Activated naive CD8-positive, alpha-beta T cell treated with anti-CD3 and anti-CD28 coated beads, Interleukin-2, amount 50 U/mL, for 16 hours (primary cell): ENCODE data around the gene SPECC1.
"Not testable (repeated sequence)": the region's sequence is repeated elsewhere in the genome, so short reads cannot be mapped to it uniquely, and the experiment has no call there.

Experiments used
- DNase-seq: peaks from one replicate; pipeline ENCODE4 v3.0.0-alpha.2; 2020; ENCODE audit warnings: low read depth, low spot score

SPECC1 gene

GRCh38 chr17:20235747-20236146, 226.6 kb downstream of the SPECC1 start:
- DNase-seq: no peak

- no peak for DNase-seq
These were observed 227.5 kb downstream of the SPECC1 start for GRCh38 chr17:20236578-20237227.

DNA sequence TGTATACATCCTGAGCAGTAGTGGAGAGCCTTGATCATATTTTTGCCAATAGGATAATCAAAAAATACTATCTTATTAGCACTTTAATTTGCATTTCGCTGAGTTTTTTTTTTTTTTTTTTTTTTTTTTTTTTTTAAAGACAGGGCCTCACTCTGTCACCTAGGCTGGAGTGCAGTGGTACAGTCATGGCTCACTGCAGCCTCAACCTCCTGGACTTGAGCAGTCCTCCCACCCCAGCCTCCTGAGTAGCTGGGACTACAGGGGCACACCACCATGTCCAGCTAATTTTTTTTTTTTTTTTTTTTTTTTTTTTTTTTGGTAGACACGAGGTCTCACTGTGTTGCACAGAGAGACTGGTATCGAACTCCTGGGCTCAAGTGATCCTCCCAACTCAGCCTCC, 230.6 kb downstream of the SPECC1 start:
- DNase-seq: not testable (repeated sequence)

DNA sequence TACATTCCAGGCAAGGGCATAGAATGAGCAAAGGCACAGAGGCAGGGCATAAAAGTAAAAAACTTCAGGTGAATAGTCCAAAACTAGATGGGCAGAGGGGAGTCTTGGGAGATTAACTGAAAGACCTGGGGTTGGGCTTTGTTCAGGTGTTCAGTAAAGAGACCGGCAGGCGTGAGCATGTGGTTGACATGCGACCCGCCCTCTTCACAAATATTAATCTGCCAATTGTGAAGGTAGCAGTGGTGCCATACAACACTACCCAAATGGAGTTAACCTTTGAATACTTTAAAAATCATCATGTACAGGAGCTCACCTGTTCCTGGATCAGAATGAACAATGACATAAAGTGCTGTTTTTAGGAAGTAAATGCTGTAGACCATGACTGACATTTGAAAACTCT, 232.7 kb downstream of the SPECC1 start:
- no peak for DNase-seq

DNA sequence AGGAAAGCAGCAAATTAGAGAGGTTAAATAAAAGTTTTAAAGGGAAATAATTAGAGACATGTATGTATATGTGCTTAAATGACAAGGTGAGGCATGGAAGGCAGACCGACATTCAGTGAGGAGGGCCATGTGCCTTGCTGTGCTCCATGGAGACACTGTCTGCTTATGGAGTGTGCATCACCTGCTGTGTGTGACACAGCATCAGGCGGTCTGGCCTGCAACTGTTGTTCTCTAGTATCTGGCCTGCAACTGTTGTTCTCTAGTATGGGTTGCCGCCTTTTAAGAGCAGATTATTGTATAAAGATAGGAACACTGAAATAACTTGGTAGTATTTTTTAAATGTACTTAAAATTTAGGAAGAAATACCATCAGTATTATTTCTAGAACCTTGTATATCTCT, 233.1 kb downstream of the SPECC1 start:
- no peak for DNase-seq

DNA sequence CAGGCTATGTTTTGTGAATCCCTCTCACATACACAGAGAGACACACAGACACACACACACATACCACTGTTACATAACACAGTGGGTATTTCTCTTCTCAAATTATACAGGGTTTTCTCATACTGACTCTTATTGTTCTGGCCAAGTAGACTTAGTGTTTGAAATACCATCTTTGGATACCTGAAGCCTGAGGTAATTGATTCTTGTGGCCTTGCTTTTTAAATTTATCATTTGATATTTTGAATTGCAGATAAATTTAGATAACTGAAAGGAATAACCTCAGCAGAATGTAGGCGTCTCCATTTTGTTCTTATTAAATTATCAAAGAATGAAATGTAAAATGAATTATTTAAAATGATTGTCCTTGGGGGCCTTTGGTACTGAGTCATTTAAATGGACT, 234.4 kb downstream of the SPECC1 start:
- no peak for DNase-seq

DNA sequence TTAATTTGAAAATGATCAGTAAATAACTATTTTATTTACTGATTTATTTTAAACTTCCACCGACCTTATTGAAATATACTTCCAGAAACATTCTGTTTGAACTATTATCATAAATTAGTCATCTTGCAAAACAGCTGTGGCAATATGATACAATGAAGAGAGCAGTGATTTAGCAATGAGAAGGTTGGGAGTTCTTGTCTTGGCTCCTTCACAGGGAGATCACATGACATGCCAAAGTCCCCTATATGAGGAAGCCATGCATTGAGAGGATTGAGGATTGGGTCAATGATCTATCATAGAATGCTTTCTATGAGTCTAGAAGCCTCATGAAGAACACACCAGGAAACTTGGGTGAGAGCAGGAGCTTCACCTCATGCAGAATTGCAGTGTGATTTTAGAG, 235.5 kb downstream of the SPECC1 start:
- no peak for DNase-seq

DNA sequence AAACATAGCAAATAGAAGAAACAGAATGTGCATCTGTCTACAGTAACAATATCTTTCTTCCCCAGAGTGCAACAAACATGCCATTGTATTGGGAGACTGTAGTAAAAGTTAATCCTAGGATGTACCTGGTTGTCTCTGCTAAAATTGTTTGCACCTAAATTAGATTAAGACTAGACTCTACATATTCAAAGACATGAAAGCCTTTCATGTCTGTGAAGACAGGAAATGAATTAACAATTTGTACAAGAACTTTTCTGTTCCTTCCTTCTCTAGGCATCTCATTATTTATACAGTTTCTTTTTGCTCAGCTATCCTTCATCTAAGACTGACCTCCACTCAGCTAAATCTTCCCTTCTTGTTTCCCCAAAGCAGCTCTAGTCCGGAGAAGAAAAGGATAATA, 237.5 kb downstream of the SPECC1 start:
- DNase-seq: no peak

GRCh38 chr17:20253323-20253722, 244.2 kb downstream of the SPECC1 start:
- DNase-seq: no peak

DNA sequence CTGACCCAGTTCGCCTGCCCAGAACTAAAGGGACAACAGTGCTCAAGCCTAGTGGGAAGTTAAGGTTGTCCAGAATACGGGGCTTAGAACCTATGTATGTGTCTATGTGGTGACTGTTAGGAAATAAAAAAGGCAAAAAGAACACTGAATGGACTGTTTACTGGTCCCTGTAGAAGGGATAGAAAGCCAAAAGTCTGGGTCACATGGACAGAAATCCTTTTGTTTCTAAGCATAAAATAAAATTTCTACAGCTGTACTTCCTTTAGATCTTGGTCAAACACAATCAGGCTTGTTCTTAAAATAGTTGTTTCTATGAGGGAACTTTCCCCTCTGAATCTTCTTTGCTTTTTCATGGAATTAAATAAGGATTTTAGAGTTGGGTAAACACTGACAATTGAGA, 245.4 kb downstream of the SPECC1 start:
- no peak for DNase-seq

GRCh38 chr17:20256144-20256543, 247.0 kb downstream of the SPECC1 start:
- no peak for DNase-seq

DNA sequence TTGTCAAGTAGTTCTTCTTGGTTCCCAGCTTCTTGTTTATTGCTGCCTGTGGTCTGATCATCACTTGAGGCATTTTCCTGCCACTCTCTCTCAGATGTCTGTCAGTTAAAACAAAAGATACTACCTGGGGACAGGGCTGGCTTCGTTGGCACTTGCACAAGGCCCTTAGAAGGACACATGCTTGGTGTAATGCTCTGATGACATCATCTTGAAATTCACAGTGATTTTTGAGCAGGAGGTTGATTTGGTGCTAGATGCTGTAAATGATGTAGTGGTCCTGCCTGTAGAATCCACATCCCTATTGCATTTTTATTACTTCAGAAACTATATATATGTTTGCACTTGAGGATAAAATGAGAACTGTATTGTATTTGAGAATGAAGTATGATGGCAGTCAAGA, 247.8 kb downstream of the SPECC1 start:
- DNase-seq: no peak

DNA sequence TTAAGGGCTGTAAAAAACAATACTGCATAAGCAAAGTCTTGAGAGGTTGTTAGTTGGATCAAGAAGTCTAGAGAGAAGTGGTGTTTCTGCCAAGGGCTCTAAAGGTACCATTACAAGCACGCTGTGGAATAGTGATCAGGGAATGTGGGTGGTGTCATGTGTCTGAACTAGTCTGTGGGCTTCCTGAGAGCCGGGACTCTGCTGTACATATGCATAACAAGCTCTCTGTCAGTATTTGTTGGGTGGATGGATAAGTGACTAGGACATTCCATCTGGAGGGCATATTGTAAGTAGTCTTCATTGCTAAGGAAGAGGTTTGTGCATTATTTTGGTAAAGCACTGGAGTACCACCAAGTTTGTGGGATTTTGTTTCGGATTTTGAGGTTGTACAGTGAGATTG, 248.6 kb downstream of the SPECC1 start:
- no peak for DNase-seq

DNA sequence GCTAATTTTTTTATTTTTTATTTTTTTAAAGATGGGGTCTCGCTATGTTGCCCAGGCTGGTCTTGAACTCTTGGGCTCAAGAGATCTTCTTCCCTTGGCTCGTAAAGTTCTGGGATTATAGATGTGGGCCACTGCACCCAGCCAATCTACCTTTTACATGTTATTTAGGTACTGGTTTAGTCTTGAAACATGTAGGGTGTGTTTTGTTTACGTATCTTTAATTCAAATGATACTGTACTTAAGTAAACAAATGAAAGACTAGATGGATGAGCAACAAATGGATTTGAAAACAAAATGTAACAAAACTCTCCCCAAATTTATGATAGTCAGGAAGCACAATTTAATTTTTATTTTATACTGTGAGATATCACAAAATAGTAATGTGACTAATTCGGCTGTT, 250.5 kb downstream of the SPECC1 start:
- no peak for DNase-seq

DNA sequence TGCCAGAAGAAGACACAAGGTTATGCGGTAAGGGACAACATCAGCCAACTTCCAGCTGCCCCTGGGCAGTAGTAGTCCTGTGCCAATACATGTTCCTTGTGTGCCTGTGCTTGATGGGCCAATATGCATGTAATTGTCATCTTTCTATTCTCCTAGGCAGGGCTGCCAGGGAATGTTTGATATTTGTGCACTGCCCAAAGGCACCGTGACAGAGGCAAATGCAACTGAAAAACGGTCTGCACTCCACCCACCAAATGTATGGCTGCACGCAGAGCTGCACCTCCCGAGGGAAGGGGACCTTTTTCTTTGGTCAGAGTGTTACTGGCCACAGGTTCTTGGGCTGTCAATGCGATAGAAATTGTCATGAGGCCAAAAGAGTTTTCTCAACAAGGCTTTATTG, 251.1 kb downstream of the SPECC1 start:
- no peak for DNase-seq

DNA sequence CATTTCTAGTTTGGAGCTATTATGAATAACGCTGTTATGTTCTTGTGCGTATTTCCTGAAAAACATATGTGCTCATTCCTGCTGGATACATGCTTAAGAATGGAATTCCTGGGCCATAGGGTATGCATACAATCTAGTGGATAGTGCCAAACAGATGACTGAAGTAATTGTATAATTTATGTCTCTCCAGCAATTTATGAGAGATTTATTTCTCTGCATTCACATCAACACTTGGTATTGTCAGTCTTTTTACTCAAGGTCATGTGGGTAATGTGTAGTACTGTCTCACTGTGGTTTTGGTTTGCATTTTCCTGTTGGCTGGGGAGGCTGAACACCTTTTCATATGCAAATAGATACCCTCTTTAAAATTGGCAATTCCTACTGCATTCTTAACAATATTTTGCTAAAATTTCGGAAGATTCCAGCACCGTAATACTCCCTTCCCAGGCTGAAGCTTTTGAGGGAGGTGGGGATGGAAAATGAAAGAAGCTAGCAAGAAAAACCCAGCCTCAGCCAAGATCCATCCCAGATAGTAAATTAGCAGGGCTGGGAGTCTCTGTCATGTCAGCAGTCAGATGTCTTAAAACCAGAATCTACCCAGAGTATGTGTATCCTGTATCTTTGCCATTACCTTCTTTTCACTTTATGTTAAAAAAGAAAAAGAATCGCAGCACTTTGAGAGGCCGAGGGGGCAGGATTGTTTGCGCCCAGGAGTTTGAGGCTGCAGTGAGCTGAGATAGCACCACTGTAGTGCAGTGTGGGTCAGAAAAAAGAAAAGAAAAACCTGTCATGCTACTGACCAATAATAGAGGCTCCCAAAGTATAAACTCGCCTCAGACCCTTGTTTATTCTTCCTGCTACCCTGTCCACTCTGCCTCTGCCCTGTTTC, 253.3 kb downstream of the SPECC1 start:
- DNase-seq: no peak

DNA sequence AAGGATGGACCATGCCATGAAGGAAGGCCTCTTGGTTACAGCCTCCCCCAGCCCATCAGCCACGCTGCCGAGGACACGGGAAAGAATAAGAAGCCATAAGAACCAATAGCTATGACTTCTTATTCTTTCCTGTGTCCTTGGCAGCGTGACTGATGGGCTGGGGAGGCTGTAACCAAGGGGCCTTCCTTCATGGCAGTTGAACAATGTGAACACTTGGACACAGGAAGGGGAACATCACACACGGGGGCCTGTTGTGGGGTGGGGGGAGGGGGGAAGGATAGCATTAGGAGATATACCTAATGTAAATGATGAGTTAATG, 253.9 kb downstream of the SPECC1 start:
- not testable (repeated sequence) for DNase-seq

- DNase-seq: no peak
These were observed 254.4 kb downstream of the SPECC1 start for GRCh38 chr17:20263595-20263994.

DNA sequence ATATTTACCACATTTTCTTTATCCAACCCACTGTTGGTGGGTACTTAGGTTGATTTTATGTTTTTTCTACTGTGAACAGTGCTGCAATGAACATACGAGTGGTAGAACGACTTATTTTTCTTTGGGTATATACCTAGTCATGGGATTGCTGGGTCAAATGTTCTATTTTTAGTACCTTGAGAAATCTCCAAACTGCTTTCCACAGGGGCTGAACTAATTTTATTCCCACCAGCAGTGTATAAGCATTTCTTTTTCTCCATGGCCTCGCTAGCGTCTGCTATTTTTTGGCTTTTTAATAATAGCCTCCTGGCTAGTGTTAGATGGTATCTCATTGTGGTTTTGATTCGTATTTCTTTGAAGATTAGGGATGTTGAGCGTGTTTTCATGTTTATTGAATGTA, 255.8 kb downstream of the SPECC1 start:
- no peak for DNase-seq

DNA sequence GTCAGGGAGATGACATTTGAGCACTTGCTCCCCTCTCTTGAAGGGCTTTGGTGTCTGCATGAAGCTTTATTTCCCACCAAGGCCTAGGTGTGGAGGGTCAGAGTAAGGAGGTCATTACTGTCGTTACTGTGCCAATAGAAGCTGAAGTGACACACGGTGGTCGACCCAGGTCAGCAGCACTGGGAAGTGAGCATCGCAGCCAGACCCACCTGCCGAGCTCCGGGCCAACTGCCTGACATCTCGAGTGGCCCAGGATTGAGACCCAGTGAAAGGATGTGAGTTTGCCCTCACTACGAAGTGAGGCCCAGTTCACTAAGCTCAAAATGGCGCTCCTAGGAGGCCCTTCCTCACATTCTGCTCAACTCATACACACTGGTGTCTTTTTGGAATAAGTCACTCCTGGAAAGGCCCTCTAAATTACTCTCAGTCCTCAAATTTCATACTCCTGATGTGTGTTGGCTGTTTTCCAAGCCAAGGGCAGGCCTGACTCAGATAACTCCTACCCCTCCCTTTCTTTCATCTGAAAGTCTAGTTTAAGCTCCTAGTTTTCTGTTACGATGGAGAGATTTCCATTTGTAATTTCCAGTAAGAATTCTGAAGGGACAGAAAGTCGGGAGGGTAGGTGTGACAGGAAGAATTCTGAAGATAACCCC, 257.8 kb downstream of the SPECC1 start:
- no peak for DNase-seq

DNA sequence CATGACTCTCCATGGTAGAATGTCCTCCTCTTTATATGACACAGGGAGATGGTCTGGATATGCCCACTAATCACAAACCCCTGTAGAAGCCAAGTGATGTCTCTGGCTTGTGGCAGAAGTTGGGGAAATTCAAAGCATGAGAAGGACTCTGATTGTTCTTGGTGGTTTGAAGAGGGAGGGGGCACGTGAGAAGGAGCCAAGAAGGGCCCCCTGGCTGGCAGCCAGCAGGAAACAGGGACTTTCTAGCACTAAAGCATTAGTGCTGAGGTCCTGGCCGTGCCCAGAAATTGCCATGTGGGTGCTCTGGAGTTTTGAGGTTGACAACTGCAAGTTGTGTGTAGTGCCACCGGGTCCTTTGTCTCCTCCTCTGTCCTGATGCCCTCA, 258.3 kb downstream of the SPECC1 start:
- peak; percentile 10 for DNase-seq

DNA sequence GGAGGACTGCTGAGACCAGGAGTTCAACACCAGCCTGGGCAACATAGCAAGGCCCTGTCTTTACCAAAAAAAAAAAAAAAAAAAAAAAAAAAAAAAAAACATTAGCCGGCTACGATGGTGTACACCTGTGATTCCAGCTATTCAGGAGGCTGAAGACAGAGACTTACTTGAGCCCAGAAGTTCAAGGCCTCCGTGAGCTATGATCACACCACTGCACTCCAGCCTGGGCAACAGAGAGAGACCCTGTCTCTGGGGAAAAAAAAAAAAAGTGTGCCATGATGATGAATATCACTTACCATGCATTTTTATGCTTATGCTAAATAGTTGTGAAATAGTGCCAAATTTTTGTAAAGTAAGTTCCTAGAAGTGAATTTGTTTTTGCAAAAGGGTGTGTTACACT, 261.2 kb downstream of the SPECC1 start:
- DNase-seq: no peak

GRCh38 chr17:20271011-20271610, 262.0 kb downstream of the SPECC1 start:
- DNase-seq: no peak
